H1 (cell line): ENCODE data around the gene LIPC. TPM values are rescaled to one million over a fixed set of nuclear protein-coding genes. Genes with fewer than 3 reads are reported as not detected.

Experiments
- BCL11A ChIP-seq, 2 experiments: IDR thresholded peaks; one replicate each; pipeline ENCODE4 v1.6.1; 2011; ENCODE audit warnings: low read depth in 2 of 2, low read length in 2 of 2, mild to moderate bottlenecking in 2 of 2
- CTCF ChIP-seq, 3 experiments: IDR thresholded peaks; 1 replicate in 2 of 3; 2 replicates in 1 of 3; pipeline versions ENCODE4 v1.5.1 to v1.6.1; 2011; ENCODE audit warnings: low read length in 3 of 3, mild to moderate bottlenecking in 3 of 3, inconsistent platforms in 2 of 3, low read depth in 1 of 3, moderate library complexity in 1 of 3; ENCODE audit not compliant: insufficient read depth in 1 of 3; ENCODE audit errors: control extremely low read depth in 1 of 3
- POLR2A ChIP-seq, 2 experiments: IDR thresholded peaks; 1 replicate in 1 of 2; 2 replicates in 1 of 2; pipeline ENCODE4 v1.6.1; 2011; ENCODE audit warnings: low read depth in 2 of 2, low read length in 2 of 2, mild to moderate bottlenecking in 2 of 2; ENCODE audit errors: control extremely low read depth in 1 of 2
- POLR2AphosphoS5 ChIP-seq: IDR thresholded peaks from 2 replicates; pipeline ENCODE4 v1.6.1; 2011; ENCODE audit warnings: low read depth, low read length
- polyA plus RNA-seq, 7 experiments: library from polyadenylated mRNA; depleted of rRNA in 3 of 7; stranded (reverse) in 5 of 7; unstranded in 2 of 7; fragments of >200 nt in 5 of 7; fragments of 200-250 nt in 2 of 7; gene quantifications; 1 replicate in 5 of 7; 2 replicates in 1 of 7; 4 replicates in 1 of 7; pipeline versions ENCODE4 v1.2.1 to v1.2.3, GENCODE V29; 2011 to 2013; ENCODE audit warnings: missing spikeins in 2 of 7, mixed read lengths in 2 of 7
- total RNA-seq: library from RNA; stranded (reverse); fragmentation: NEBNext Ultra II Directional; extraction: Animal tissue kit (Norgen Biotek cat#: 25700); gene quantifications from 2 replicates; pipeline ENCODE4 v1.2.1, GENCODE V29; 2021

Gene LIPC
- total and polyA plus RNA-seq, 2 of the 8 experiments (the other 6 are each of a cell fraction or from before 2014, with no cell fraction given), result not detected

GRCh38 chr15:58475573-58476524 is 44.1 kb downstream of the LIPC start (continued):
- no peak for TF ChIP-seq POLR2A (IDR thresholded peaks at IDR 0.05; ENCODE audit: control extremely low read depth in 1 of 2, low read depth in 2 of 2, low read length in 2 of 2)
- no peak for TF ChIP-seq BCL11A (IDR thresholded peaks at IDR 0.05; ENCODE audit: low read depth in 2 of 2, low read length in 2 of 2)
- no peak for TF ChIP-seq POLR2AphosphoS5
- no peak for TF ChIP-seq CTCF (IDR thresholded peaks at IDR 0.05; ENCODE audit: control extremely low read depth in 1 of 3, insufficient read depth in 1 of 3, low read depth in 1 of 3, low read length in 3 of 3)
